OCI-LY1 (cell line): ENCODE measurements around the gene PUM1.

ENCODE experiments used
- H2AFZ ChIP-seq: fragments of 200-600 bp; sonication (generic), shearing (Covaris generic); 2 replicates; pipeline ENCODE4 v1.6.0; 2014; ENCODE audit warnings: antibody characterized with exemption, mild to moderate bottlenecking, low read length
- H3F3A ChIP-seq: fragments of 200-600 bp; sonication (generic), shearing (Covaris generic); 2 replicates; pipeline ENCODE4 v1.6.0; 2014; ENCODE audit warnings: mild to moderate bottlenecking, antibody characterized with exemption, low read length, moderate library complexity; ENCODE audit not compliant: insufficient read depth
- H3K27ac ChIP-seq: fragments of 200-600 bp; sonication (generic); 2 replicates; pipeline ENCODE4 v1.5.1; 2014; ENCODE audit warnings: low read length, mixed run types, mild to moderate bottlenecking, low read depth; ENCODE audit not compliant: poor library complexity, severe bottlenecking
- H3K27me3 ChIP-seq: fragments of 200-600 bp; sonication (generic); 2 replicates; pipeline ENCODE4 v1.6.0; 2014; ENCODE audit warnings: antibody characterized with exemption, mild to moderate bottlenecking, low read length, moderate library complexity; ENCODE audit not compliant: insufficient read depth
- H3K36me3 ChIP-seq: fragments of 200-600 bp; sonication (generic); 2 replicates; pipeline ENCODE4 v1.6.1; 2014; ENCODE audit warnings: mild to moderate bottlenecking, antibody characterized with exemption, low read length, moderate library complexity, mixed read lengths; ENCODE audit not compliant: insufficient read depth
- H3K4me1 ChIP-seq: fragments of 200-600 bp; sonication (generic); 2 replicates; pipeline ENCODE4 v1.5.1; 2014; ENCODE audit warnings: mild to moderate bottlenecking, low read length, moderate library complexity; ENCODE audit not compliant: insufficient read depth, severe bottlenecking
- H3K4me2 ChIP-seq: fragments of 200-600 bp; sonication (generic), shearing (Covaris generic); 2 replicates; pipeline ENCODE4 v1.6.1; 2014; ENCODE audit warnings: low read length
- H3K4me3 ChIP-seq: fragments of 200-600 bp; sonication (generic); 2 replicates; pipeline ENCODE4 v1.5.1; 2014; ENCODE audit warnings: low read length, low read depth, mild to moderate bottlenecking, mixed read lengths; ENCODE audit not compliant: poor library complexity, severe bottlenecking
- H3K79me2 ChIP-seq: fragments of 200-600 bp; shearing (Covaris generic); 2 replicates; pipeline ENCODE4 v1.6.1; 2016; ENCODE audit warnings: mixed run types, low read length, mixed read lengths; ENCODE audit not compliant: insufficient read depth
- H3K9ac ChIP-seq: fragments of 200-600 bp; sonication (generic), shearing (Covaris generic); 2 replicates; pipeline ENCODE4 v1.6.1; 2014; ENCODE audit warnings: mild to moderate bottlenecking, low read length, mixed read lengths
- H3K9me2 ChIP-seq: fragments of 200-600 bp; sonication (generic), shearing (Covaris generic); 2 replicates; pipeline ENCODE4 v1.6.1; 2014; ENCODE audit warnings: low read depth, mild to moderate bottlenecking, low read length, mixed read lengths
- H3K9me3 ChIP-seq: fragments of 200-600 bp; shearing (Covaris generic); 2 replicates; pipeline ENCODE4 v1.6.1; 2014; ENCODE audit warnings: low read length, mixed read lengths
- H4K20me1 ChIP-seq: fragments of 200-600 bp; sonication (generic), shearing (Covaris generic); 2 replicates; pipeline ENCODE4 v1.6.0; 2016; ENCODE audit warnings: mild to moderate bottlenecking, low read length; ENCODE audit not compliant: insufficient read depth
- CTCF ChIP-seq: fragments of 200-600 bp; sonication (generic), shearing (Covaris generic); IDR thresholded peaks from 2 replicates; pipeline ENCODE4 v1.5.1; 2017; ENCODE audit warnings: mild to moderate bottlenecking, antibody characterized with exemption, low read length, moderate library complexity, mixed read lengths
- EZH2 ChIP-seq: fragments of 200-600 bp; sonication (generic), shearing (Covaris generic); IDR thresholded peaks from 2 replicates; pipeline ENCODE4 v1.8.0; 2017; ENCODE audit warnings: borderline replicate concordance, mixed run types, mild to moderate bottlenecking, antibody characterized with exemption, low read length, moderate library complexity, mixed read lengths

Gene PUM1

GRCh38 chr1:31084782-31085569 lies 19.5 kb upstream of the PUM1 start:
- H3K27me3 ChIP-seq, result no peaks in the 10 kb centered on the region
- H3K4me1 ChIP-seq, result no peaks in the 10 kb centered on the region
- H3K9me3 ChIP-seq, result no peaks in the 10 kb centered on the region
- no peaks in the 10 kb centered on the region for H3K36me3 ChIP-seq
- TF ChIP-seq EZH2 (no peak), CTCF (no peak)
- H3K4me2 ChIP-seq, result no peak overlapping the region
- H3K79me2 ChIP-seq, result no peaks in the 10 kb centered on the region
- H3K9me2 ChIP-seq, result no peaks in the 10 kb centered on the region
- H3K9ac ChIP-seq, result no peak overlapping the region
- no peak overlapping the region for H3K4me3 ChIP-seq
- no peaks in the 10 kb centered on the region for H4K20me1 ChIP-seq
- H2AFZ ChIP-seq, result no peak overlapping the region
- no peaks in the 10 kb centered on the region for H3F3A ChIP-seq
- no peak overlapping the region for H3K27ac ChIP-seq

GRCh38 chr1:31082385-31082784 lies 16.9 kb upstream of the PUM1 start:
- Histone ChIP-seq H3K27me3 (no peaks in the 10 kb centered on the region), H3K27ac (no peak overlapping the region), H4K20me1 (no peaks in the 10 kb centered on the region), H2AFZ (no peak overlapping the region), H3K9ac (no peak overlapping the region), H3K9me3 (no peaks in the 10 kb centered on the region), H3K4me3 (no peak overlapping the region), H3K9me2 (no peaks in the 10 kb centered on the region), H3K36me3 (no peaks in the 10 kb centered on the region), H3F3A (no peaks in the 10 kb centered on the region), H3K4me1 (no peaks in the 10 kb centered on the region), H3K4me2 (no peak overlapping the region), H3K79me2 (no peaks in the 10 kb centered on the region)
- TF ChIP-seq CTCF (no peak), EZH2 (no peak)

DNA sequence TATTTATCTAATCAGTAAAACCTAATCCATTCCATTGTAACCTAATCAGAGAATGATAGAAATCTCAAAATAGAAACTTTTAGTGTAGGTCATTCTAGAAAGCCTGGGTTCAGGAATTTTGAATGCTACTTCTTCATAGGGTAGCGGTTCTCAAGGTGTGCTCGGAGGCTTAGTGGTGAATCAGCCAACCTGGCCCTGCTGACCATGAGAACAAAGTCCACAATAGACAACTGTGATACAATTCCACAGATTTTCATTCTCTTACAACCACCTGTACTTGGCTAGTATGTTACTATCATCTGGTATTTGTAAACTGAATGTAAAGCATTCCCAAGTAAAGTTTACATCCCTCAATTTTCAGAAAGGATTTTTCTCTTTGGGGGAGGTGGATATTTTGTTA lies 7.5 kb upstream of the PUM1 start:
- Histone ChIP-seq H3K4me2 (no peak overlapping the region), H3K27ac (no peak overlapping the region), H3F3A (peaks cover 3% of the 10 kb centered on the region; the same call in 1 of the 2 replicates), H3K4me3 (no peak overlapping the region), H4K20me1 (no peaks in the 10 kb centered on the region), H3K79me2 (no peaks in the 10 kb centered on the region), H3K9me3 (no peaks in the 10 kb centered on the region), H3K4me1 (peaks cover 3% of the 10 kb centered on the region), H2AFZ (no peak overlapping the region), H3K9ac (no peak overlapping the region), H3K27me3 (no peaks in the 10 kb centered on the region), H3K9me2 (no peaks in the 10 kb centered on the region), H3K36me3 (no peaks in the 10 kb centered on the region)
- no peak for TF ChIP-seq CTCF
- no peak for TF ChIP-seq EZH2
